Breast epithelium (tissue), 4 donors: ENCODE measurements around the gene CRYZL1. TPM values are rescaled to one million over a fixed set of nuclear protein-coding genes. Genes with fewer than 3 reads are reported as not detected.

Experiments used
- DNase-seq, 2 donors: peaks; one replicate each; pipeline ENCODE4 v3.0.0-alpha.2; 2019; ENCODE audit warnings: low spot score in 2 of 2
- H3K27ac ChIP-seq, 2 donors: fragments of 200-600 bp; sonication (generic) in 1 of 2; one replicate each; pipeline ENCODE4 v1.5.1; 2016 to 2019; ENCODE audit warnings: mild to moderate bottlenecking in 1 of 2
- H3K27me3 ChIP-seq, 2 donors: fragments of 200-600 bp; sonication (generic) in 1 of 2; one replicate each; pipeline versions ENCODE4 v1.5.1 to v1.6.0; 2017 to 2019; ENCODE audit warnings: control low read depth in 1 of 2, mild to moderate bottlenecking in 1 of 2
- H3K36me3 ChIP-seq: fragments of 200-600 bp; one replicate; pipeline ENCODE4 v1.5.1; 2019
- H3K4me1 ChIP-seq, 2 donors: fragments of 200-600 bp; sonication (generic); one replicate each; pipeline ENCODE4 v1.5.1; 2016 to 2019; ENCODE audit warnings: control low read depth in 1 of 2
- H3K4me3 ChIP-seq, 3 donors: fragments of 200-600 bp; sonication (generic); 1 replicate in 2 of 3; 2 replicates in 1 of 3; pipeline ENCODE4 v1.5.1; 2016 to 2019; ENCODE audit warnings: mild to moderate bottlenecking in 3 of 3, moderate library complexity in 2 of 3
- H3K9me3 ChIP-seq, 2 donors: fragments of 200-600 bp; sonication (generic) in 1 of 2; one replicate each; pipeline ENCODE4 v1.5.1; 2016 to 2019; ENCODE audit warnings: control low read depth in 1 of 2
- POLR2A ChIP-seq: fragments of 450-650 bp; IDR thresholded peaks from one replicate; pipeline ENCODE4 v1.6.1; 2016; ENCODE audit warnings: antibody characterized with exemption, mild to moderate bottlenecking, moderate library complexity
- POLR2AphosphoS5 ChIP-seq, 3 donors: sonication (generic); formaldehyde crosslinking; IDR thresholded peaks; one replicate each; pipeline ENCODE4 v1.6.1; 2017; ENCODE audit warnings: antibody characterized with exemption in 3 of 3
- intact Hi-C: fragments of 100-400 bp; cut with DNase I; formaldehyde crosslinking; loops from one replicate; pipeline ENCODE4 v1.15.1; 2023; ENCODE audit warnings: low total_unique reads
- total RNA-seq, 3 donors: library from RNA; depleted of rRNA; stranded (reverse); fragments of >200 nt; gene quantifications; one replicate each; pipeline ENCODE4 v1.1.0, GENCODE V29; 2016
- TF ChIP-seq, protein P1 (sequence below), 3 donors: fragments of 450-650 bp; IDR thresholded peaks; one replicate each; pipeline ENCODE4 v1.5.1; 2016 to 2017; ENCODE audit warnings: antibody characterized with exemption in 3 of 3, mild to moderate bottlenecking in 3 of 3, moderate library complexity in 3 of 3

The CRYZL1 gene
- total RNA-seq, 3 donors from 2014 or later = 24.9 to 49.4 (median 47.6) TPM

DNA sequence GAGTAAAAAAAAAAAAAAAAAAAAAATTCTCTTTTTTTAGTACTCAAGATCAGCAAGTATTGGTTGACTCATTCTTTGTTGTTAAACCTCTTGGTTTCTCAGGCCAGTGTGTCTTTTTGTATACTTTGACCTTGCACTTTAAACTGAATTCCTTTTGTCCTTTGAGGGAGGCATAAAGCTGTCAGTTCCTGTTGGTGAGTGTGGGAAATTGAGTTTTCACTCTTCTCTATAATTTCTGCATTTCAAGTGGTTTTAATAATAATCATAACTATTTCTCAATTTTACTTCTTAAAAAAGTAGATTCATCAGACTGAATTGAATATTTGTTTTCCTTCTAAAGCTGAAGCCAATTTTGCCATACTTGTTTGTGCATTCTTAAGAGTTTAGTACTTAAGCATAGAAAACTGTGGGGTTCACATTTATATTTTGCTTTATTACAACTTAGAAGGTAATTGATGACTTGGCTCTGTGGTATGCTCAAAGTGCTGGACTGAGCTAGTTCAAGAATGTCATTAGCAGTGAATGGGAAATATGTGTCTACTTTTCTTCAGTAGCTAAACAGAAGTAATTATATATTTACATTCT lies 44.2 kb upstream of the CRYZL1 start:
- intact Hi-C loops = no loop called here

DNA sequence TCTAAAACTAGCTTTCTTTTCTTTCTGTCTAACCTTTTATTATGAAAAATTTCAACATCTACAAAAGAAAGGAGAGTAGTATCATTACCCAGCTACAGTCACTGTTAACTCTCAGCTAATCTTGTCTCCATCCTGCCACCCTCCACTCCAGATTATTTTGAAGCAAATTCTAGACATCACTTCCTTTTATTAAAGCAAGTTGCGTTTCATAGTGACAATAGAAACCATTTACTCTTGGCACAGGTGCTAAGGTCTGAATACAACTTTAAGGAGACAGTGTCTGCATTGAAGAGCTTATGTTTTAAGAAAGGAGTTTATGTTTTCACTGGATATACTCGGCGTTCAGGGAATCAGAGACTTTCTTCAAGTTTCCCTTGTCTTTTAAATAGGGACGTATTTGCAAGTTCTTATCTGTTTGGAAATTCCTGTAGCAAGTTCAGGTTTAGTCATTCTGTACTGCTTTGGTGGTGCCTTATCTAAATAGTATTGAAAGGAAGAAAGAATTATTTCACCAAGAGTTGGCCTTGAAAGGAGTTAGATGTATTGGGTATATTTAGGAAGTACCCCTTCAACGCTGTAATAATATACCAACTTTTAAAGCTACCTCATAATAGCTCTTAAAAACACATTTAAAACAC lies 43.5 kb upstream of the CRYZL1 start:
- H3K9me3 ChIP-seq = no peaks in the 10 kb centered on the region
- no peak overlapping the region for H3K4me3 ChIP-seq
- H3K27me3 ChIP-seq = no peaks in the 10 kb centered on the region
- no peak overlapping the region for H3K27ac ChIP-seq
- H3K36me3 ChIP-seq = no peaks in the 10 kb centered on the region
- H3K4me1 ChIP-seq = no peaks in the 10 kb centered on the region
- TF ChIP-seq POLR2A = no peak
- no peak for TF ChIP-seq POLR2AphosphoS5 (IDR thresholded peaks at IDR 0.05)
- TF ChIP-seq, protein P1, sequence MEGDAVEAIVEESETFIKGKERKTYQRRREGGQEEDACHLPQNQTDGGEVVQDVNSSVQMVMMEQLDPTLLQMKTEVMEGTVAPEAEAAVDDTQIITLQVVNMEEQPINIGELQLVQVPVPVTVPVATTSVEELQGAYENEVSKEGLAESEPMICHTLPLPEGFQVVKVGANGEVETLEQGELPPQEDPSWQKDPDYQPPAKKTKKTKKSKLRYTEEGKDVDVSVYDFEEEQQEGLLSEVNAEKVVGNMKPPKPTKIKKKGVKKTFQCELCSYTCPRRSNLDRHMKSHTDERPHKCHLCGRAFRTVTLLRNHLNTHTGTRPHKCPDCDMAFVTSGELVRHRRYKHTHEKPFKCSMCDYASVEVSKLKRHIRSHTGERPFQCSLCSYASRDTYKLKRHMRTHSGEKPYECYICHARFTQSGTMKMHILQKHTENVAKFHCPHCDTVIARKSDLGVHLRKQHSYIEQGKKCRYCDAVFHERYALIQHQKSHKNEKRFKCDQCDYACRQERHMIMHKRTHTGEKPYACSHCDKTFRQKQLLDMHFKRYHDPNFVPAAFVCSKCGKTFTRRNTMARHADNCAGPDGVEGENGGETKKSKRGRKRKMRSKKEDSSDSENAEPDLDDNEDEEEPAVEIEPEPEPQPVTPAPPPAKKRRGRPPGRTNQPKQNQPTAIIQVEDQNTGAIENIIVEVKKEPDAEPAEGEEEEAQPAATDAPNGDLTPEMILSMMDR (IDR thresholded peaks at IDR 0.05) = no peak
- intact Hi-C loops = no loop called here
- DNase-seq = no peak

More for the DNA sequence above, 44.2 kb upstream of the CRYZL1 start:
- no peak for TF ChIP-seq POLR2AphosphoS5 (IDR thresholded peaks at IDR 0.05)
- TF ChIP-seq POLR2A = no peak
- TF ChIP-seq, protein P1 (IDR thresholded peaks at IDR 0.05) = no peak
- H3K27me3 ChIP-seq = no peaks in the 10 kb centered on the region
- H3K4me3 ChIP-seq = no peak overlapping the region
- H3K9me3 ChIP-seq = no peaks in the 10 kb centered on the region
- no peak for DNase-seq
- no peaks in the 10 kb centered on the region for H3K4me1 ChIP-seq
- no peak overlapping the region for H3K27ac ChIP-seq
- H3K36me3 ChIP-seq = no peaks in the 10 kb centered on the region

DNA sequence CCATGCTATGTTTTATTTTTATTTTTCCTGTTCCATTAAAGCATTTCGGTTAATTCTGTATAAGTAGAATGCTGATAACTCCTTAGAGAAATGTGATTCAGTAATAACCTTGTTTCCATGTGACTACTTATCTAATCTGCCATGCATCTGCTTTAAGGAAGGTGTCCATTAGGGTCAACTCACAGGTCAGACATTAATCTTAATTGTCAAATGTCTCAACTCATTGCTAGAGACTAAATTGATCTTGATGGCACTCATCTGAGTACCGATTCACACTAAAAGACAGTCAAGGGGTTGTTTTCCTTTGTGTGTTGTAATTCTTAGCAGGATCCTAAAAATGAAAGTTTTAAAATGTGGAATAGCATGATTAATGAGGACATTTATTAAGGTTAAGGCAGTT lies 42.5 kb upstream of the CRYZL1 start:
- no peak overlapping the region for H3K27ac ChIP-seq
- intact Hi-C loops = no loop called here
- no peaks in the 10 kb centered on the region for H3K27me3 ChIP-seq
- no peak overlapping the region for H3K4me3 ChIP-seq
- no peaks in the 10 kb centered on the region for H3K4me1 ChIP-seq
- no peak for DNase-seq
- H3K9me3 ChIP-seq = no peaks in the 10 kb centered on the region
- no peaks in the 10 kb centered on the region for H3K36me3 ChIP-seq
- TF ChIP-seq POLR2AphosphoS5 (IDR thresholded peaks at IDR 0.05) = no peak
- no peak for TF ChIP-seq POLR2A
- TF ChIP-seq, protein P1 (IDR thresholded peaks at IDR 0.05) = no peak

DNA sequence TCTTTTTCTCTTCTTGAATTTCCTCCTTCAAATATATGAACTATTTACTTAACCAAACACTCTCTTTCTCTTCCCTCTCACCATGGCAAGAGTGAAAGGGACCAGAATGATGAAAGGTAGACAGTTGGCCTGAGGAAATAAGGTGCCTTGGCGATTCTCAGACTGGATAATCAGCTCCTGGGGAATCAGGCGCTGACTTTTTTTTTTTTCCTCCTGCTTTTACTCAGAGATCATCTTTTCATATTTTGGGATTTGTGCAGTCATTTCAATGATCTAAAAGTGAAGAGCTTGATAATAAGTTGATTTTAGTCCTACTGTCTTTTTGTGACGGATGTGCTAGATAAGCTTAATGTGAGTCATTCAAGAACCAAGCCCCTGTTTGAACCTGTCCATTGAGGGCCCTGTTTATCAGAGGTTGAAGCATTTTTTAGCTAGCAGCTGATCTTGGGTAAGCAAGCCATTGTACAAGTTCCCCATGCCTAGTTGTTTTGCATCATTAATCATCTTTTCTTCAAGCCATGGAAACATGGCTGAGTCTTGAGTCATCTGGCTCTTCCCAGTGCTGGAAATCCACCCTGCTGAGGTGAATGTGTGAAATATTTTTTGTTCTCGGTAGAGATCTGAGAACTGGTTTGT lies 41.6 kb upstream of the CRYZL1 start:
- Histone ChIP-seq H3K27me3 (no peaks in the 10 kb centered on the region), H3K4me3 (no peak overlapping the region), H3K27ac (no peak overlapping the region), H3K36me3 (no peaks in the 10 kb centered on the region), H3K9me3 (no peaks in the 10 kb centered on the region), H3K4me1 (no peaks in the 10 kb centered on the region)
- no peak for DNase-seq
- TF ChIP-seq, protein P1 (IDR thresholded peaks at IDR 0.05) = no peak
- TF ChIP-seq POLR2AphosphoS5 (IDR thresholded peaks at IDR 0.05) (no peak), POLR2A (no peak)
- intact Hi-C loops = no loop called here

DNA sequence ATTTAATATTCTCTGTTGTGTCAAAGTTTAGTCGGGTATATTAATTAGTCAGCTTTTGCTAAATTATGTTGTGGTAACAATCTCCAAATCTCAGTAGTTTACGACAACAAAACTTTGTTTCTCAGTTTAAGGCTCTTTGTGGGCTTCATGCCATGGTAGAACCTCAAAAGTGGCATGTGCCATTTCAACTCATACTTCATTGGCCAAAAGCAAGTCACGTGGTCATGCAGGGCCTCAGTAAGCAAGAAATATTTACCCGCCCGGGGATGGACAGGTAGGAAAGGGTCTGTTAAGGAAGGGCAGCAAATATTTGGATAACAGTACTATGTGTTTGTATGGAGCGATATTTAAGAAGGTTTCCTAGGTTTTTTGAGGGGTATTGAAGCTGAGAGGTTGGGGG lies 39.3 kb upstream of the CRYZL1 start:
- H3K4me1 ChIP-seq = no peaks in the 10 kb centered on the region
- no peaks in the 10 kb centered on the region for H3K9me3 ChIP-seq
- H3K4me3 ChIP-seq = no peak overlapping the region
- no peak for DNase-seq
- H3K27ac ChIP-seq = no peak overlapping the region
- intact Hi-C loops = no loop called here
- TF ChIP-seq POLR2A = no peak
- TF ChIP-seq, protein P1 (IDR thresholded peaks at IDR 0.05) = no peak
- TF ChIP-seq POLR2AphosphoS5 (IDR thresholded peaks at IDR 0.05) = no peak
- H3K36me3 ChIP-seq = no peaks in the 10 kb centered on the region
- H3K27me3 ChIP-seq = no peaks in the 10 kb centered on the region
